ENCODE data around the gene EME1.

DNA sequence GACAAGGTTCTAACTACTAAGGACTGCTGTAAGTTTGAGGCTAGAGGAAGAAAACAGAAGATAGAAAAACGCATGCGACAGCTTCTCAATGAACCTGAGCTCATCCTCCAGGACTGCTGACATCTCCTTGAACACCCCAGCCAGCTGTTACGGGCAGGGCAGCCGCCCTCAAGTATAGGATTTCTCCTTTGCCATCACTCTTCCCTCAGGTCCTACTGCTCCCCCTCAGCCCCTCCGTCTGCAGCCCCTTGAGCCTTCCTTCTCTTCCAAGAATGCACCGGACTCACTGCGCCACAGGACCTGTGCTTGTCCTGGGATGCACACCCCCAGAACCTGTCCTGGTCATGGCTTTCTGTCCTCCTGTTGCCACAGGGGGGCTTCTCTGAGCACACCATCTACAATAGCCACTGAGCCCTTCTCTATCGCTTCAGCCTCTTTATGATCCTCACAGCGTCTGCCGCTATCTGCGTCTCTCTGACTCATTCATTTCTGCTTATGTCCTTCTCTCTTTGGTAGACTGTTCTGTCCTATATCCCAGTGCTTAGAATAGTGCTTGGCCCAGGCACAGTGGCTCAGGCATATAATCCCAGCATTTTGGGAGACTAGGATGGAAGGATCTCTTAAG is 42.8 kb upstream of the EME1 start:
- TF ChIP-seq, protein P1, sequence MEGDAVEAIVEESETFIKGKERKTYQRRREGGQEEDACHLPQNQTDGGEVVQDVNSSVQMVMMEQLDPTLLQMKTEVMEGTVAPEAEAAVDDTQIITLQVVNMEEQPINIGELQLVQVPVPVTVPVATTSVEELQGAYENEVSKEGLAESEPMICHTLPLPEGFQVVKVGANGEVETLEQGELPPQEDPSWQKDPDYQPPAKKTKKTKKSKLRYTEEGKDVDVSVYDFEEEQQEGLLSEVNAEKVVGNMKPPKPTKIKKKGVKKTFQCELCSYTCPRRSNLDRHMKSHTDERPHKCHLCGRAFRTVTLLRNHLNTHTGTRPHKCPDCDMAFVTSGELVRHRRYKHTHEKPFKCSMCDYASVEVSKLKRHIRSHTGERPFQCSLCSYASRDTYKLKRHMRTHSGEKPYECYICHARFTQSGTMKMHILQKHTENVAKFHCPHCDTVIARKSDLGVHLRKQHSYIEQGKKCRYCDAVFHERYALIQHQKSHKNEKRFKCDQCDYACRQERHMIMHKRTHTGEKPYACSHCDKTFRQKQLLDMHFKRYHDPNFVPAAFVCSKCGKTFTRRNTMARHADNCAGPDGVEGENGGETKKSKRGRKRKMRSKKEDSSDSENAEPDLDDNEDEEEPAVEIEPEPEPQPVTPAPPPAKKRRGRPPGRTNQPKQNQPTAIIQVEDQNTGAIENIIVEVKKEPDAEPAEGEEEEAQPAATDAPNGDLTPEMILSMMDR (IDR thresholded peaks at IDR 0.05; ENCODE audit: low read depth, low read length, poor library complexity, severe bottlenecking) = no peak
- no peak for TF ChIP-seq EZH2phosphoT487 (IDR thresholded peaks at IDR 0.05; ENCODE audit: borderline replicate concordance, low read length)
